GM23248 (cell line): Measurements from ENCODE around the gene SLC37A1. TPM values are rescaled to one million over a fixed set of nuclear protein-coding genes. Genes with fewer than 3 reads are reported as not detected.

ENCODE experiments used
- DNase-seq: peaks from one replicate; pipeline ENCODE4 v3.0.0-alpha.2; 2015
- H2AFZ ChIP-seq: fragments of 200-600 bp; sonication (generic); 2 replicates; pipeline ENCODE4 v1.6.1; 2016; ENCODE audit warnings: antibody characterized with exemption
- H3F3A ChIP-seq: fragments of 200-600 bp; sonication (generic); 2 replicates; pipeline ENCODE4 v1.6.1; 2016; ENCODE audit warnings: mild to moderate bottlenecking, antibody characterized with exemption, mixed run types; ENCODE audit not compliant: insufficient read depth
- H3K27ac ChIP-seq: fragments of 200-600 bp; sonication (generic); 2 replicates; pipeline ENCODE4 v1.5.1; 2016; ENCODE audit warnings: mild to moderate bottlenecking
- H3K27me3 ChIP-seq: fragments of 200-600 bp; sonication (generic); replicated peaks from 2 replicates; pipeline ENCODE4 v1.6.1; 2016; ENCODE audit warnings: mild to moderate bottlenecking; ENCODE audit not compliant: insufficient read depth
- H3K36me3 ChIP-seq: fragments of 200-600 bp; sonication (generic); 2 replicates; pipeline ENCODE4 v1.6.1; 2016; ENCODE audit warnings: low read depth, mild to moderate bottlenecking
- H3K4me1 ChIP-seq: fragments of 200-600 bp; sonication (generic); 2 replicates; pipeline ENCODE4 v1.6.1; 2016; ENCODE audit warnings: mild to moderate bottlenecking; ENCODE audit not compliant: insufficient read depth
- H3K4me2 ChIP-seq: fragments of 200-600 bp; sonication (generic); one replicate; pipeline ENCODE4 v1.6.1; 2016; ENCODE audit warnings: mild to moderate bottlenecking; ENCODE audit not compliant: unreplicated experiment
- H3K4me3 ChIP-seq: fragments of 200-600 bp; sonication (generic); 2 replicates; pipeline ENCODE4 v1.5.1; 2016; ENCODE audit warnings: mild to moderate bottlenecking
- H3K79me2 ChIP-seq: fragments of 200-600 bp; sonication (generic); 2 replicates; pipeline ENCODE4 v1.6.1; 2016; ENCODE audit warnings: mild to moderate bottlenecking; ENCODE audit not compliant: insufficient read depth
- H3K9ac ChIP-seq: fragments of 200-600 bp; sonication (generic); 2 replicates; pipeline ENCODE4 v1.6.1; 2016; ENCODE audit warnings: mild to moderate bottlenecking
- H3K9me2 ChIP-seq: fragments of 200-600 bp; sonication (generic); 2 replicates; pipeline ENCODE4 v1.6.1; 2016; ENCODE audit warnings: mixed run types, mild to moderate bottlenecking, moderate library complexity; ENCODE audit not compliant: insufficient read depth
- H3K9me3 ChIP-seq: fragments of 200-600 bp; sonication (generic); one replicate; pipeline ENCODE4 v1.6.1; 2017; ENCODE audit warnings: low read depth
- H4K20me1 ChIP-seq: fragments of 200-600 bp; sonication (generic); 2 replicates; pipeline ENCODE4 v1.6.0; 2016; ENCODE audit not compliant: insufficient read depth
- EZH2 ChIP-seq: fragments of 200-600 bp; sonication (generic); IDR thresholded peaks from 2 replicates; pipeline ENCODE4 v1.6.1; 2018; ENCODE audit warnings: antibody characterized with exemption, mild to moderate bottlenecking; ENCODE audit not compliant: insufficient read depth, poor library complexity, severe bottlenecking
- EZH2phosphoT487 ChIP-seq: fragments of 200-600 bp; sonication (generic); IDR thresholded peaks from 2 replicates; pipeline ENCODE4 v1.6.1; 2018; ENCODE audit warnings: antibody characterized with exemption, moderate library complexity, mild to moderate bottlenecking, low read depth; ENCODE audit not compliant: insufficient read depth
- WGBS, 2 experiments: methylation state at CpG; one replicate each; pipeline ENCODE4 v1.1.6; 2015 to 2017; ENCODE audit warnings: low lambda C conversion rate in 2 of 2, low coverage in 1 of 2; ENCODE audit errors: missing lambda C conversion rate in 2 of 2; 5-methylcytosine and 5-hydroxymethylcytosine counted together
- in situ Hi-C: fragments of 300-500 bp; cut with MboI; formaldehyde crosslinking; loops from 2 replicates; pipeline ENCODE4 v1.15.0; 2020
- polyA plus RNA-seq: library from polyadenylated mRNA; unstranded; fragments of >200 nt; fragmentation: Nextera tagmentation; extraction: Ambion mirVana; gene quantifications from 2 replicates; pipeline ENCODE4 v1.2.1, GENCODE V29; 2016
- total RNA-seq: library from RNA; depleted of rRNA; stranded (reverse); fragments of >200 nt; shearing (Covaris generic); gene quantifications from 2 replicates; pipeline ENCODE4 v1.2.3, GENCODE V29; 2014

Gene SLC37A1
- total and polyA plus RNA-seq, 2 experiments from 2014 or later: not detected

- 3 to 4% methylated on average over 18 of the region's 18 CpGs for WGBS, 2 experiments
- in situ Hi-C loops: no loop called here
Observed at GRCh38 chr21:42616446-42616845, 102.8 kb downstream of the SLC37A1 start.

GRCh38 chr21:42616941-42617340, 103.3 kb downstream of the SLC37A1 start:
- Histone ChIP-seq H3K4me3 (no peak overlapping the region), H3K79me2 (no peaks in the 10 kb centered on the region), H3K27ac (no peak overlapping the region), H3F3A (no peaks in the 10 kb centered on the region), H3K9ac (no peak overlapping the region), H3K9me2 (no peaks in the 10 kb centered on the region), H3K4me2 (no peak overlapping the region), H3K4me1 (no peaks in the 10 kb centered on the region), H3K36me3 (no peaks in the 10 kb centered on the region), H3K9me3 (no peaks in the 10 kb centered on the region), H4K20me1 (no peaks in the 10 kb centered on the region), H2AFZ (no peak overlapping the region), H3K27me3 (peaks cover 46% of the 10 kb centered on the region)
- in situ Hi-C loops: no loop called here
- 64 to 67% methylated on average over 21 of the region's 21 CpGs for WGBS, 2 experiments
- TF ChIP-seq EZH2: no peak
- TF ChIP-seq EZH2phosphoT487: no peak
- DNase-seq: no peak

More at GRCh38 chr21:42616446-42616845, 102.8 kb downstream of the SLC37A1 start:
- Histone ChIP-seq H4K20me1 (no peaks in the 10 kb centered on the region), H2AFZ (no peak overlapping the region), H3K27me3 (peaks cover 41% of the 10 kb centered on the region), H3K79me2 (no peaks in the 10 kb centered on the region), H3K9me3 (no peaks in the 10 kb centered on the region), H3F3A (no peaks in the 10 kb centered on the region), H3K9me2 (no peaks in the 10 kb centered on the region), H3K36me3 (no peaks in the 10 kb centered on the region), H3K4me3 (no peak overlapping the region), H3K9ac (no peak overlapping the region), H3K4me1 (no peaks in the 10 kb centered on the region), H3K27ac (no peak overlapping the region), H3K4me2 (no peak overlapping the region)
- TF ChIP-seq EZH2phosphoT487 (no peak), EZH2 (no peak)
- no peak for DNase-seq

- Histone ChIP-seq H3K27me3 (peaks cover 51% of the 10 kb centered on the region), H3K9ac (no peak overlapping the region), H3K9me3 (no peaks in the 10 kb centered on the region), H3K36me3 (no peaks in the 10 kb centered on the region), H3K4me2 (no peak overlapping the region), H3F3A (no peaks in the 10 kb centered on the region), H4K20me1 (no peaks in the 10 kb centered on the region), H3K9me2 (no peaks in the 10 kb centered on the region), H3K27ac (no peak overlapping the region), H3K4me1 (no peaks in the 10 kb centered on the region), H3K4me3 (no peak overlapping the region), H2AFZ (no peak overlapping the region), H3K79me2 (no peaks in the 10 kb centered on the region)
- DNase-seq: no peak
- TF ChIP-seq EZH2: no peak
- TF ChIP-seq EZH2phosphoT487: no peak
- in situ Hi-C loops: no loop called here
- 26 to 41% methylated on average over 18 to 23 of the region's 23 CpGs for WGBS, 2 experiments
Observed at GRCh38 chr21:42617486-42617885, 103.8 kb downstream of the SLC37A1 start.

GRCh38 chr21:42618707-42619102, 105.1 kb downstream of the SLC37A1 start:
- in situ Hi-C loops: no loop called here
- no peak overlapping the region for H3K4me3 ChIP-seq
- no peak for TF ChIP-seq EZH2
- TF ChIP-seq EZH2phosphoT487: no peak
- no peaks in the 10 kb centered on the region for H3K79me2 ChIP-seq
- DNase-seq: no peak
- no peaks in the 10 kb centered on the region for H3K9me3 ChIP-seq
- H4K20me1 ChIP-seq: no peaks in the 10 kb centered on the region
- no peak overlapping the region for H3K9ac ChIP-seq
- no peaks in the 10 kb centered on the region for H3K4me1 ChIP-seq
- no peak overlapping the region for H3K4me2 ChIP-seq
- H3K9me2 ChIP-seq: no peaks in the 10 kb centered on the region
- no peak overlapping the region for H3K27ac ChIP-seq
- 52 to 53% methylated on average over 3 of the region's 3 CpGs for WGBS, 2 experiments
- H3F3A ChIP-seq: no peaks in the 10 kb centered on the region
- no peak overlapping the region for H2AFZ ChIP-seq
- H3K36me3 ChIP-seq: no peaks in the 10 kb centered on the region
- H3K27me3 ChIP-seq: peaks cover 57% of the 10 kb centered on the region

GRCh38 chr21:42619166-42619565, 105.5 kb downstream of the SLC37A1 start:
- H3K79me2 ChIP-seq: no peaks in the 10 kb centered on the region
- DNase-seq: no peak
- H3K4me3 ChIP-seq: no peak overlapping the region
- no peak overlapping the region for H3K27ac ChIP-seq
- H4K20me1 ChIP-seq: no peaks in the 10 kb centered on the region
- no peaks in the 10 kb centered on the region for H3K9me2 ChIP-seq
- no peaks in the 10 kb centered on the region for H3K36me3 ChIP-seq
- in situ Hi-C loops: no loop called here
- WGBS, 2 experiments: 34 to 41% methylated on average over 7 of the region's 7 CpGs
- H3K9ac ChIP-seq: no peak overlapping the region
- TF ChIP-seq EZH2phosphoT487 (no peak), EZH2 (no peak)
- H3F3A ChIP-seq: no peaks in the 10 kb centered on the region
- no peaks in the 10 kb centered on the region for H3K9me3 ChIP-seq
- peaks cover 59% of the 10 kb centered on the region for H3K27me3 ChIP-seq
- no peaks in the 10 kb centered on the region for H3K4me1 ChIP-seq
- H2AFZ ChIP-seq: no peak overlapping the region
- no peak overlapping the region for H3K4me2 ChIP-seq
